ENCODE measurements around the gene ZNHIT2.

ZNHIT2 gene

GRCh38 chr11:65102142-65103095 is 15.1 kb downstream of the ZNHIT2 start:
- DNase-seq, result no peak

GRCh38 chr11:65100674-65101350 is 16.7 kb downstream of the ZNHIT2 start:
- DNase-seq, result no peak

GRCh38 chr11:65096926-65097325 is 20.6 kb downstream of the ZNHIT2 start:
- DNase-seq, result no peak

GRCh38 chr11:65095974-65096806 is 21.3 kb downstream of the ZNHIT2 start, which contains the start of gene VPS51:
VPS51 (plus strand) TSS chr11:65096214; CDS start chr11:65096251, 37 bp downstream.
- peak; percentile 80 to 83 for DNase-seq

GRCh38 chr11:65095427-65095826 is 22.1 kb downstream of the ZNHIT2 start:
- DNase-seq, result no peak

GRCh38 chr11:65090628-65091027 is 26.9 kb downstream of the ZNHIT2 start:
- DNase-seq, result no peak

GRCh38 chr11:65089621-65090020 is 27.9 kb downstream of the ZNHIT2 start:
- no peak for DNase-seq

- no peak for DNase-seq
Observed at GRCh38 chr11:65087827-65088226, 29.7 kb downstream of the ZNHIT2 start.

GRCh38 chr11:65087216-65087615 is 30.3 kb downstream of the ZNHIT2 start:
- no peak for DNase-seq

GRCh38 chr11:65086809-65087208 is 30.7 kb downstream of the ZNHIT2 start:
- no peak for DNase-seq

GRCh38 chr11:65085446-65085845 is 32.1 kb downstream of the ZNHIT2 start:
- DNase-seq, result no peak

- no peak for DNase-seq
Observed at GRCh38 chr11:65084598-65085375, 32.7 kb downstream of the ZNHIT2 start.

- peak; percentile 90 to 93 for DNase-seq
Observed at GRCh38 chr11:65083834-65084597, 33.5 kb downstream of the ZNHIT2 start, which contains the start of the genes CDCA5 and ZFPL1. CDCA5 (minus strand) TSS chr11:65084040; CDS start chr11:65083978, 62 bp downstream. ZFPL1 (plus strand) TSS chr11:65084222; CDS start chr11:65084699, 477 bp downstream.

GRCh38 chr11:65083134-65083833 is 34.2 kb downstream of the ZNHIT2 start:
- DNase-seq, result no peak

- no peak for DNase-seq
Observed at GRCh38 chr11:65078786-65079342, 38.6 kb downstream of the ZNHIT2 start.

- peak; percentile 23 to 25 for DNase-seq
Observed at GRCh38 chr11:65078151-65078550, 39.4 kb downstream of the ZNHIT2 start.

- no peak for DNase-seq
Observed at GRCh38 chr11:65077451-65077850, 40.0 kb downstream of the ZNHIT2 start.

GRCh38 chr11:65072631-65072966 is 44.9 kb downstream of the ZNHIT2 start:
- DNase-seq, result no peak

- DNase-seq, result no peak
Observed at GRCh38 chr11:65071907-65072630, 45.4 kb downstream of the ZNHIT2 start.

- peak; percentile 6 to 22 for DNase-seq
Observed at GRCh38 chr11:65069217-65069616, 48.3 kb downstream of the ZNHIT2 start.
